Stimulated activated CD4-positive, alpha-beta T cell treated with anti-CD3 and anti-CD28 coated beads, Interleukin-4, amount 100 ng/mL, for 48 hours (primary cell): ENCODE data around the gene FUZ.
"Not testable (repeated sequence)": the region's sequence is repeated elsewhere in the genome, so short reads cannot be mapped to it uniquely, and the experiment has no call there.

Experiments
- DNase-seq, 2 donors: peaks; one replicate each; pipeline ENCODE4 v3.0.0-alpha.2; 2020; ENCODE audit warnings: low read depth in 2 of 2

Gene FUZ

DNA sequence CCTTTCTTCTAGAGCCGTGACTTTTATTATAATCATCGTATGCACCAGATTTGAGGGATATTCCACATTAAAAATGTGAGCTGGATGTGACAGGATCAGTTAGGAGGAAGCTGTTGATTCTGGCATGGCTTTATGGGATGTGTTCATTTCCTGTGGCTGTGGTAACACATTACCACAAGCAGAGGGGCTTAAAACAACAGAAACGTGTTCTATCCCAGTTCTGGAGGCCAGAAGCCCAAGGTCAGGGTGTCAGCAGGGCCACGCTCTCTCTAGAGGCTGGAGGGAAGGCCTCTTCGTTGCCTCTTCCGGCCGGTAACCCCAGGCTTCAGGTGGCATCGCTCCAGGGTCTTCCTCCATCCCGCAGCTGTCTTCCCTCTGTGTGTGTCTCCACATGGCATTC, 19.5 kb upstream of the FUZ start:
- DNase-seq: no peak

- DNase-seq: no peak
These were observed 18.5 kb upstream of the FUZ start for GRCh38 chr19:49831592-49831991.

GRCh38 chr19:49830766-49831165, 17.7 kb upstream of the FUZ start:
- DNase-seq: no peak

GRCh38 chr19:49829721-49830120, 16.6 kb upstream of the FUZ start:
- no peak for DNase-seq

GRCh38 chr19:49829200-49829599, 16.1 kb upstream of the FUZ start:
- no peak for DNase-seq

GRCh38 chr19:49827034-49827433, 13.9 kb upstream of the FUZ start:
- DNase-seq: no peak

DNA sequence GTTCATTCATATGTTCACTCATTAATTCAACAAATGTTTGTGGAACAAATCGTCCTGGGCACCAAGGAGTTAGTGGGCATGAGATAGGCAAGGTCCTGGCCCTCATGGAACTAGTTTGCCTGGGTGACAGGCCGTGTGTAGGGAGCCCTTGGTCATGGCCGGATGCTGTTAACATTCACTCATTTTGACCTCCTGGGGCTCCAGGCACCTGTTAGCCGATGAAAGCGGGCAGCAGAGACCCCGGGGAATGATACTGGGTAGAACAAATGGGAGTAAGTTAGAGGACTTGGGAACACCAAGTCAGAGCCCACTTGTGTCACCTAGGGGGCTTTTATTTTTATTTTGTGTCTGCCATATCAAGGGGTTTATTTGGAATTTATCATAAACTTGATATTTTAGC, 11.6 kb upstream of the FUZ start:
- no peak for DNase-seq

DNA sequence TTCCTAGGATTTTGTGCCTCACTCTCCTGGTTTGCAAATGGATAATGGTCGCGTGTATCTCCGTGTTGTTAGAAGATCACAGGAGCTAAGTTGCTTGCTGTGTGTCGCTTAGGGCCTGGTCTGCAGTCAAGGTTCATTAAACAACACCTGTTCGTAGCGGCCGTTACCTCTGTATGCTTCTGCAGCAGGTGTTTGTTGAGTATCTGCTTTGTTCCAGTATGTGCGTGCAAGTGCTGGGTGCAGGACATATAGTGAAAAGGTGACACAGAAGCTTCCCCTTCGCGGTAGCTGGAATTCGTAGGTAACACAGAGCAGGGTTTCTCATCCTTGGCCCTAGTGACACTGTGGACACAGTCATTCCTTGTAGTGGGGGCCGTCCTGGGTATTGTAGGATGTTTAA, 10.4 kb upstream of the FUZ start:
- no peak for DNase-seq

DNA sequence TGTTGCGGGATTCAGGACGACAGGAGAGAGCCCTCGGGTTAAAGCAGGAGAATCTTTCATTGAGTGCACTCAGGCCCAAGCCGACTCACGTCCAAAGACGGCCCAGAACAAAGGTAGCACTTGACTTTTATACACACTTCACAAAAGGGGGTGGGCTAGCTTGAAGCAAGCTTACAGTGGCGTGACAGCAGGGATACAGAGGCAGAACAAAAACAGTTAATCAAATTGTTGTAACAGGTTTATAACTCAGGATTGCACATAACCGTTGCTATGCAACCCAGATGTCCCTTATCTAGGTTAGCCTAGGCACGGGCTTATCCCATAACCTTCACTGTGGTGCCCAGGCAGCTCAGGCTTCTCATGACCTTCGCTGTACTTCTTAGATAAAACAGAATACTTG, 7.0 kb upstream of the FUZ start:
- no peak for DNase-seq

- DNase-seq: not testable (repeated sequence)
These were observed 6.5 kb upstream of the FUZ start for GRCh38 chr19:49819452-49820115.

DNA sequence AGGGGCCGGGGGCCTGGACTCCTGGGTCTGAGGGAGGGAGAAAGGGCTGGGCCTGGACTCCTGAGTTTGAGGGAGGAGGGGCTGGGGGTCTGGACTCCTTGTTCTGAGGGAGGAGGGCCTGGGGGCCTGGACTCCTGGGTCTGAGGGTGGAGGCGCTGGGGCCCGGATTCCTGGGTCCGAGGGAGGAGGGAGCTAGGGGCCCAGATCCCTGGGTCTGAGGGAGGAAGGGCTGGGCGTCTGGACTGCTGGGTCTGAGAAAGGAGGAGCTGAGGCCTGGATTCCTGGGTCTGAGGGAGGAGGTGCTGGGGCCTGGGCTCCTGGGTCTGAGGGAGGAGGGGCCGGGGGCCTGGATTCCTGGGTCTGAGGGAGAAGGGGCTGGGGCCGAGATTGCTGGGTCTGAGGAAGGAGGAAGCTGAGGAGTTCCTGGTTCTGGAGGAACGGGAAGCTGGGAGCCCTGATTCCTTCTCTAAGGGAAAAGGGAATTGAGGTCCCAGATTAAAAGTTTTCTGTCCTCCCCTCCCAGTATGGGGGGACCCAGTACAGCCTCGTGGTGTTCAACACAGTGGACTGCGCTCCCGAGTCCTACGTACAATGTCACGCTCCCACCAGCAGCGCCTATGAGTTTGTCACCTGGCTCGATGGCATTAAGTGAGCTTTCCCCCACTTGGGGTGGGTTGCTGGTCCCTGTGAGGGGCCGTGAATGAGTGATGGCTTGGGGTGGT, 5.7 kb upstream of the FUZ start:
- no peak for DNase-seq

DNA sequence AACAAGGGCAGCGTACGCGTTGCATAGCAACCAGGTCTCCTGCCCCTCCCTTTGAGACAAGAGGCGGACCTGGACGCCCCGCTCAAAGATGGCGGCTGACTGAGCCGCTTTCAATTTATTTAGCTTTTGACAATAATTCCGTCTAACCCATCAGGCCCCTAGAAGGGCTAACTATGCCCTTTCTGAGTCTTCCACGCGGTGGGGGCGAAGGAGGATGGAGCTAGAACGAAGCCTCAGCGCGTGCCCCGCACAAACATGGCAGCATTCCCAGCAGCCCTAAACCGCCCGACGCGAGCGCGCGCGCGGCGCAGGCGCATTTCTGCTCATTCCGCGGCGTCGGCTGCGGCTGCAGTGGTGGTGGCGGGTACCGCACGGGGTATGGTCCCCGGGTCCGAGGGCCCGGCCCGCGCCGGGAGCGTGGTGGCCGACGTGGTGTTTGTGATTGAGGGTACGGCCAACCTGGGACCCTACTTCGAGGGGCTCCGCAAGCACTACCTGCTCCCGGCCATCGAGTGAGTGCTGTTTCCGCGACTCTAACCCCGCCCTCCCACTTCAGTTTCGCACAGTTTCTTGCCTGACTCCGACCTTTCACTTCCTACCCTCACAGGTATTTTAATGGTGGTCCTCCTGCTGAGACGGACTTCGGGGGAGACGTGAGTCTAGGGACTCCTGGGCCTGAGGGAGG, 5.0 kb upstream of the FUZ start, which contains the start of gene MED25:
Gene MED25 (plus strand): TSS at position 326 of the 685 bp plus-strand sequence. CDS start 53 bp downstream, at position 379.
- DNase-seq: peak; percentile 78 to 81

DNA sequence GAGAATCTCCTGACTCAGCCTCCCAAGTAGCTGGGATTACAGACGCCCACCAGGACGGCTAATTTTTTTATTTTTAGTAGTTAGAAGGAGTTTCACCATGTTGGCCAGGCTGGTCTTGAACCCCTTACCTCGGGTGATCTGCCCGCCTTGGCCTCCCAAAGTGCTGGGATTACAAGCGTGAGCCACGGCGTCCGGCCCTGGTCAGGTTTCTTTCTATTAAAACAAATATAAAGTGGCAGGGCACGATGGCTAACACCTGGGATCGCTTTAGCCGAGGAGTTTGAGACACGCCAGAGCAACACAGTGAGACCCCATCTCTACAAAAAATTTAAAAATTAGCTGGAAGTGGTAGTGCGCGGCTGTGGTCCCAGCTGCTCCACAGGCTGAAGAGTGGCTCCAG, 3.5 kb upstream of the FUZ start:
- no peak for DNase-seq

GRCh38 chr19:49814010-49814409, 918 bp upstream of the FUZ start:
- no peak for DNase-seq

DNA sequence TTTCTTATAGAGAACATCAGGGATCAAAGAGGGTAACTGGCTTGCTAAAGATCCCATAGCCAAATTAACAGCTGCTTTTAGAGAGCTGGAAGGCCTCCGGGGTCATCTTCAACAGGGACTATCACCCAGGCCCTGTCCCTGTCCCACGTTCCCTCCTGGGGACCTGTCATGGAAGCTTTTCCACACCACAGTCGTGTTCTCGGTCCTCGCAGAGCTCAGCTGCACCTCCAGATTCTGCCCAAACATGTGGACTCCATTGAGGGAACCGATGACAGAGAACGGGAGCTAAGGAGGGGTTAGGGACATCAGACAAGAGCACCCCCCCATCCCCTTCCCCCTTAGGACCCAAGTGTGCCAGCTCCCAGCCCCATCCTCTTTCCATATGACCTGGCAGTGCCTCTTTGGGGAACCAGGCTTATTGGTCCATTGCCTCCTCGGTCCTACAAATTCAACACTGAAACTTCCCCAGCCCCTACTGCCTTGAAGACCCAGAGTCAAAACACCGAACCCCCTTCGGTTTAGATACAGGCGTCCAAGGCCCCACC, 568 bp downstream of the FUZ start:
- no peak for DNase-seq

- DNase-seq: no peak
These were observed 1.8 kb downstream of the FUZ start for GRCh38 chr19:49811328-49811727.

GRCh38 chr19:49809941-49810389, 3.1 kb downstream of the FUZ start:
- DNase-seq: no peak

DNA sequence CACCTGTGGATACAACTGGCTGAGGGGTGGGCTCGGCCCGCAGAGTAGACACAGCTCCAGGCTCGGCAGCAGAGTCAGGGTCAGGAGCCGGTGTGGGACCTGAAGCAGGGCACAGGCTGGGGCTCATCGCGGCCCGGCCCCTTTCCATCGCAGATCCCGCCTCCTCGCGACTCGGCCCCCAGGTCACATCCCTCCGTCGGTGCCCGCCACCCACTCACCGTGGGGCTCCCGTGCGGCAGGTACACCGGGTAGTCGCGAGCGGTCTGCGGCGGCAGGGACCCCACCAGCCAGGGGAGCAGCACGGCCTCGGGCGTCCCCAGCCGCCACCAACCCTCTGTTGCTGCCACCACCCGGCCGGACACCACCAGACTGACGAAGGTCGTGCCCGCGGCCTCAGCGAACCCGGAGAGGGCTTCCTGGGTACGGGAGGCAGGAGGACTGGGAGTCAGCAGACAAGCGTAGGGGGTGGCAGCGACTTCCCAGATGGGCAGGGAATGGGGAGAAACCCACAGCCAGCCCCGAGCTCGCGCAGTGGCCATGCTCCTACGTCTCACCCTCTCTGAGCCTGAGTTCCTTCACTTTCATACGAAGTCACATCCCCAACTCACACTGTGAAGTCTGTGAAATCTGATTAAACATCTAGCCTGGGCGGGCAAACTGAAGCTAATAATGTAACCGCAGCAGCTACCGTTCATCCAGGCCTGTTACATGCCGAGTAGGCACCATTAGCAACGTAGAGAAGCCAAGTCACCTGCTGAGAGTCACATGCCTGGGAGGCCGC, 3.7 kb downstream of the FUZ start:
- DNase-seq: peak in 1 of 2 donors; percentile 31

- peak; percentile 81 to 88 for DNase-seq
These were observed 4.4 kb downstream of the FUZ start for GRCh38 chr19:49808711-49809159.

- no peak for DNase-seq
These were observed 5.0 kb downstream of the FUZ start for GRCh38 chr19:49807904-49808675.
